Measurements from ENCODE around the gene PLPPR5.

PLPPR5 gene

GRCh38 chr1:98969798-98970490, 34.7 kb downstream of the PLPPR5 start:
- no peak for DNase-seq (ENCODE audit: low spot score)

DNA sequence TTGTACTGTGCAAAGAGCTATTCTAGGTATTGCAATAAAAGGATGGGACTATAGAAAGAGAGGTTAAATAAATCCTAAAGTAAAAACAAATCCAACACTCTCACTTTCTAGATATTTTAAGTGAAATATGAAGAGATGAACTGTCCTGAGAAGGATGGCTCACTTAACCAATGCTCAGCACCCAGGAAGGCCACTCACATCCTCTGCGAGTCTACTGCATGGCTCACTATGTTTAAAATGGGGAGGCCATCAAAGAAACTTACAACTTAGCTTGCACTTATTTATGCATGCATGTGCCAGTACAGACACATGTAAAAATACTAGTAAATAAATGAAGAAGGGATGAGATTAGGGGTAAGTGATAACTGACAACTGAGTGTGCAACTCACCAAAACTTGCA, 37.5 kb downstream of the PLPPR5 start:
- DNase-seq (ENCODE audit: low spot score), result no peak

DNA sequence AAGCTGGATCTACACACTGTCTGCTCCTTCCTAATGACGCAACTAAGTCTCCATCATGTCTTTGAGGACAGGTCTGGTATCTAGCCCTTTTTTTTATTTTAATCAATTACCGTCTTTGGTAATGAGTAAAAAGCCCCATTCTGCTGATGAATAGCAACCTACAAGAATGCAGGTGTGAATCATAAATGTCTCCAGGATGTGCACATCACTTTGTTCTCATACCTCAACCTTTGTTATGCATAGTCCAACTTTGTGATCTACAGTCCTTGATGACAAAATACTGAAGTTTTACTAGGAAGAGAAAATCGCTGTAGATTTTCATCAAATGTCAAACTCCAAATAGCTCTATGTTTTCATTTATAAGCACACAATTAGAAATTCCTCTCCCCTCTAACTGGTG, 39.3 kb downstream of the PLPPR5 start:
- no peak for DNase-seq (ENCODE audit: low spot score)

DNA sequence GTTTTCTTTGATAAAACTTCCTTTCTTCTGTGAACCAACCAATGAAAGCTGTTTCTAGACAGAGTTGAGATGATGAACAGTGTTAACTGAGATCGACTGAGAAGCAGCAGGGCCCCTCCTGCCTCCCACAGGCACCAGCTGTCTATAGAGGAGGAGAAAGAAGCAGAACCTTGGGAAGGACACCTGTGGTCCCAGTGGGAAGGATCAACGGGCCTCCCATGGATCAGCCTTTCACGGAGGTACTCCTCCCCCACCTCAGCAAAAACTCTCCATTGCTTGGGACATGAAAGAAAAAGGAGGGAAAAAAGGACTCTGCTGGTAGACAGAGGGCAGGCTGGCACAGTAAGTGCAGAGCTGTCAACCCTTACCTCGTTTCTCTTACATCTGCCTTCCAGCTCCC, 40.5 kb downstream of the PLPPR5 start:
- no peak for DNase-seq (ENCODE audit: low spot score)

- DNase-seq (ENCODE audit: low spot score), result no peak
These were observed 41.5 kb downstream of the PLPPR5 start for GRCh38 chr1:98963064-98963758.

DNA sequence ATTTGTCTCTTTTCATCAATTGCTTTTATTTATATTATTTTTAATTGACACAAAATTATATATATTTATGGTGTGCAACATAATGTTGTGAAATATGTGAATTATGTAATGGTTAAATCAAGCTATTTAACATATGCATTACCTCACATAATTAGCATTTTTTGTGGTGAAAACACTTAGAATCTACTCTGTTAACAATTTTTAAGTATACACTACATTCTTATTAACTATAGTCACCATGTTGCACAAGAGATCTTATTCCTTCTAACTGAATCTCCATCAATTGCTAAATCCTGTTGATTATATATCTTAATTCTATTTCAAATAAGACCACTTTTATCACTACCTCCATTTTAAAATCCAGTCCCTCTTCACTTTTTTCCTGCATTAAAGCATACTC, 42.5 kb downstream of the PLPPR5 start:
- no peak for DNase-seq (ENCODE audit: low spot score)

GRCh38 chr1:98949621-98950020, 55.0 kb downstream of the PLPPR5 start:
- DNase-seq (ENCODE audit: low spot score), result no peak

DNA sequence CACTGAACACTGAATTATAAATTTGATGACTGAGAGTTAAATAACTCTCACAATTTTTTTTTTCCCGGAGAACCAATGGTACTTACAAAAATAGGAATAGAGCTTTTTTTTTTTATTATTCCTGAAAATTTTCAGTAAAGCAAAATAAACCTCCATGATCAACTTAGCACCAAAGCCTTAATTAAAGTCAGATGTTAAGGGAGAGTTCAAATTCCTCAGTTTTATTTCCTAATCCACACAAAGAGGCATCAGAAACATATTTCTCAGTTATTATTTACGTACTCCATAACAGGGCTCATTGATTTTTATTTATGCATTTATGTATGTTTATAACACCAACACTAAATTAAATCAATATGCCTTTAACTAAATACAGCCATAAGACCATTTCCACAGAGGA, 55.5 kb downstream of the PLPPR5 start:
- no peak for DNase-seq (ENCODE audit: low spot score)

DNA sequence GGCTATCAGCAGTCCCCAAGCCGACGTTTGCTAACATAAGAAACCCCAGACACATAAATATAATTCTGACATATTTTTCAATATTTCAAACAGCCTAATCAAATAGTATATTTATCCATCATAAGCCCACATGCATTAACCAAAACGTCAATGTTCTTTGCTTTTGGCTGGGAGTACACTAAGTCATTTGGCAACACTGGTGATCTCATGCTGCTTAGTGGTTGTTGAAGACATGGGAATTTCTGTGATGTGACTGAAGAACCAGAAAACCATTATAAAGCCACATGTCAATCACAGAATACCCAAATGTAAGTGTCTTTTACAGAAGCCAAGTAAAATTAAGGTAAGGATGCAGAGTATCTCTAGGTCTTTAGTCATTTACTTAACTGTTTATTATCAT, 57.6 kb downstream of the PLPPR5 start:
- no peak for DNase-seq (ENCODE audit: low spot score)

- no peak for DNase-seq (ENCODE audit: low spot score)
These were observed 64.0 kb downstream of the PLPPR5 start for GRCh38 chr1:98940722-98941079.

GRCh38 chr1:98940069-98940721, 64.5 kb downstream of the PLPPR5 start:
- DNase-seq (ENCODE audit: low spot score), result no peak

GRCh38 chr1:98939471-98939870, 65.2 kb downstream of the PLPPR5 start:
- DNase-seq (ENCODE audit: low spot score), result no peak

- no peak for DNase-seq (ENCODE audit: low spot score)
These were observed 67.3 kb downstream of the PLPPR5 start for GRCh38 chr1:98937347-98937746.

- DNase-seq (ENCODE audit: low spot score), result no peak
These were observed 72.5 kb downstream of the PLPPR5 start for GRCh38 chr1:98932184-98932583.

- no peak for DNase-seq (ENCODE audit: low spot score)
These were observed 73.4 kb downstream of the PLPPR5 start for GRCh38 chr1:98931128-98931835.

GRCh38 chr1:98929437-98929836, 75.2 kb downstream of the PLPPR5 start:
- no peak for DNase-seq (ENCODE audit: low spot score)

DNA sequence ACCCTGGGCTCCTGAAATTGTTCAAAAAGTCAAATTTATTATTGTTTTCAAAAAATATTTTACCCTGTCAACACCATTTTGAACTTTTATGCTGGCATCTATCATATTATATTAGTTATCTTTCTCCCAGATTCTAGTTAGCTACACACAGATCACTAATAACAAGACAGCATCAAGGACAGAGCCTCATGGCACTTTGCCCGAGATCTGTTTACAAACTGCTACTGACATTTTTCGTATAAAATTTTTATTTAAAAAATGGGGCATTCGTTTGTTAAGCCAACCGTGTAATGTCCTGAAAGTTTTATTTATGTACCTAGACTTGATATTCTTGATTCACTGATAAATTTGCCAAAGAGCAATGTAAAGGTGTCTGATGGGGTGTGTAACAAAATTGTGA, 78.1 kb downstream of the PLPPR5 start:
- no peak for DNase-seq (ENCODE audit: low spot score)

DNA sequence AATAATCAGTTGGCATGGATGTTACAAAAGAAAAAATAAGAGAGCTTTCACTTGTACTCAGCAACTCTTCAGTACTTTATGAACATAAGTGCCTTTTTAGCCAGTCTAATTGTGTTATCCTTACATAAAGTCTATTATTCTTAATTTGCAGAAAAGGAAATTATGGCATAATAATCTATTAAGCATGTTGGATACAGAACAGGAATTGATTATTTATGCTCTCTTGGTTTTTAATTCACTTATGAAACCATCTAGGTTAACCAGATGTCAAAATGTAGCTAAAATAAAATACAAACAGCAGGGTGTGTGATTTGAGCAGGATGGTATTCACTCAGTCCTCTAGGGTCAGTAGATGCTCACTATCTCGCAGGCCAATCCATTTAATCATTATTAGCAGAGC, 79.7 kb downstream of the PLPPR5 start:
- no peak for DNase-seq (ENCODE audit: low spot score)

DNA sequence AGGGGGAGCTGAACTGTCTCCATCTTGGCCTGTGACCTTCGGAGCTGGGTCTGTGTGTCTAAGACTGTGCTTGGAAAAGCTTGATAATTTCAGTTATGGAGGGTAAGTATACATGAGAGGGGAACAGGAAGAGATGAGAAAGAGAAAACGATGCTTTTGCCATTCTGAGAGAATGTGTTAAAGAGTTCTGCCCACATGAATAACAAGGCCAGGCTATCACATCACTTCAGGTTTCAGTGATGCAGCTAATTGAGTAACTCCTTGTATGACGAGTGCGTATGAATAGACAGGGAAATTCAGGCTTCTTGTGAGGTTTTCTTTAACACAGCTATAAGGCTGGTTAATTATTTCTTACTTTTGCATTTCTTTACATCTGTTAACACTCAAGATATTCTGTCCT, 81.0 kb downstream of the PLPPR5 start:
- DNase-seq (ENCODE audit: low spot score), result no peak

- DNase-seq (ENCODE audit: low spot score), result no peak
These were observed 82.8 kb downstream of the PLPPR5 start for GRCh38 chr1:98921817-98922216.

- no peak for DNase-seq (ENCODE audit: low spot score)
These were observed 84.1 kb downstream of the PLPPR5 start for GRCh38 chr1:98920441-98921110.

- no peak for DNase-seq (ENCODE audit: low spot score)
These were observed 85.0 kb downstream of the PLPPR5 start for GRCh38 chr1:98919652-98920051.

Data from CD4-positive, alpha-beta T cell treated with Interleukin-6 at 100 ng/mL for 8 hours (primary cell).